Measurements from ENCODE around the gene SLC22A7. TPM values are rescaled to one million over a fixed set of nuclear protein-coding genes. Genes with fewer than 3 reads are reported as not detected.

Gene SLC22A7
- polyA plus RNA-seq, 4 donors: 0.30 to 2.0 (median 0.99) TPM

DNA sequence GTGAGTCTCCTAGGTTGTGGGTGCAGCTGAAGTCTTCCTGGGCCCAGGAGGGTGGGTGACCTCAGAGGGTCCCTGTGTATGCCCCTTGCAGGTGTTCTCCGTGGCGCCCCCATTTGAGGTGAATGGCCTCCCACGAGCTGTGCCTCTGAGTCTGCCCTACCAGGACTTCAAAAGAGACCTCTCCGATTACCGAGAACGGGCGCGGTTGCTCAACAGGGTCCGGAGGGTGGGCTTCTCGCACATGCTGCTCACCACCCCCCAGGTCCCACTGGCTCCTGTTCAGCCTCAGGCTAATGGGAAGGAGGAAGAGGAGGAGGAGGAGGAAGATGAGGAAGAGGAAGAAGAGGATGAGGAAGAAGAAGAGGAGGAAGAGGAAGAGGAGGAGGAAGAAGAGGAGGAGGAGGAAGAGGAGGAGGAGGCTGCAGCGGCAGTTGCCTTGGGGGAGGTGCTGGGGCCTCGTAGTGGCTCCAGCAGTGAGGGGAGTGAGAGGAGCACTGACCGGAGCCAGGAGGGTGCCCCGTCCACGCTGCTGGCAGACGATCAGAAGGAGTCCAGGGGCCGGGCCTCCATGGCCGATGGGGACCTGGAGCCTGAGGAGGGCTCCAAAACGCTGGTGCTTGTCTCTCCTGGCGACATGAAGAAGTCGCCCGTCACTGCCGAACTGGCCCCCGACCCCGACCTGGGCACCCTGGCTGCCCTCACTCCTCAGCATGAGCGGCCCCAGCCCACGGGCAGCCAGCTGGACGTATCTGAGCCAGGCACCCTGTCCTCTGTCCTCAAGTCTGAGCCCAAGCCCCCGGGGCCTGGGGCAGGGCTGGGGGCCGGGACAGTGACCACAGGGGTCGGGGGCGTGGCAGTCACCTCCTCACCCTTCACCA is 15.2 kb upstream of the SLC22A7 start:
- no peak for DNase-seq (ENCODE audit: low read depth in 4 of 4, low spot score in 2 of 4)

DNA sequence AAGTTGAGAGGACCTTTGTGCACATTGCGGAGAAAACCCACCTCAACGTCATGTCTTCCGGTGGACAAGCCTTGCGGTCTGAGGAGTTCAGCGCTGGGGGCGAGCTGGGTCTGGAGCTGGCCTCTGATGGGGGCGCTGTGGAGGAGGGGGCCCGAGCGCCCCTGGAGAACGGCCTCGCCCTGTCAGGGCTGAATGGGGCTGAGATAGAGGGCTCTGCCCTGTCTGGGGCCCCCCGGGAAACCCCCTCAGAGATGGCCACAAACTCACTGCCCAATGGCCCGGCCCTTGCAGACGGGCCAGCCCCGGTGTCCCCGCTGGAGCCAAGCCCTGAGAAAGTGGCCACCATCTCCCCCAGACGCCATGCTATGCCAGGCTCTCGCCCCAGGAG is 14.6 kb upstream of the SLC22A7 start:
- no peak for DNase-seq (ENCODE audit: low read depth in 4 of 4, low spot score in 2 of 4)

DNA sequence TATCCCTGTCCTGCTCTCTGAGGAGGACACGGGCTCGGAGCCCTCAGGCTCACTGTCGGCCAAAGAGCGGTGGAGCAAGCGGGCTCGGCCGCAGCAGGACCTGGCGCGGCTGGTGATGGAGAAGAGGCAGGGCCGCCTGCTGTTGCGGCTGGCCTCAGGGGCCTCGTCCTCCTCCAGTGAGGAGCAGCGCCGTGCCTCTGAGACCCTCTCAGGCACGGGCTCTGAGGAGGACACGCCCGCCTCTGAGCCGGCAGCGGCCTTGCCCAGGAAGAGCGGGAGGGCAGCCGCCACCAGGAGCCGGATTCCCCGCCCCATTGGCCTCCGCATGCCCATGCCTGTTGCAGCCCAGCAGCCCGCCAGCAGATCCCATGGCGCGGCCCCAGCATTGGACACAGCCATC is 14.2 kb upstream of the SLC22A7 start:
- no peak for DNase-seq (ENCODE audit: low read depth in 4 of 4, low spot score in 2 of 4)

DNA sequence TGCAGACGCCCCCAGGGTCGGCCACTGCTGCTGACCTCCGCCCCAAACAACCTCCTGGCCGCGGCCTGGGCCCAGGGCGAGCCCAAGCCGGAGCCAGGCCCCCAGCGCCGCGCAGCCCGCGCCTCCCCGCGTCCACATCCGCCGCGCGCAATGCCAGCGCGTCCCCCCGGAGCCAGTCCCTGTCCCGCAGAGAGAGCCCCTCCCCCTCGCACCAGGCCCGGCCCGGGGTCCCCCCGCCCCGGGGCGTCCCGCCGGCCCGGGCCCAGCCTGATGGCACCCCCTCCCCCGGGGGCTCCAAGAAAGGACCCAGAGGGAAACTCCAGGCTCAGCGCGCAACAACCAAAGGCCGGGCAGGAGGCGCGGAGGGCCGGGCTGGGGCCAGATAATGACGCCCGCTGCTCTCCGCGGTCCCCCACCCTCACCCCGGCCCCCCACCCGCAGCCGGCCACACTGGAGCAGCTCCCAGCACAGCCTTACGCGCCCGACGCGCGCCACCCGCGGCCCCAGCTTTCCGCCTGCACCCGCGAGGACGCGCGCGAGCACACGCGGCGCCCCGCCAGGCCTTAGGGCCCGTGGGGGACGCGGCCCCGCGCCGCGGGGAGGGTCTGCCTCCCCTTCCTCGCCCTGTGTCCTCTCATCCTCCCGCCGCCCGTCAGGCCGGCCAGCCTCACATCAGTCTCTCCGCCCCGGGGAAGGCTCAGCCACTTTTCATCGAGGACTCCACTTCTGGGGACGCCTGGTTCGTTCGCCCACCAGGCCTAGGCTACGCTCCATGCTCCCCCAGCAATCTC is 12.9 kb upstream of the SLC22A7 start:
- DNase-seq (ENCODE audit: low read depth in 4 of 4, low spot score in 2 of 4): no peak

GRCh38 chr6:43285832-43286231 is 12.2 kb upstream of the SLC22A7 start:
- DNase-seq (ENCODE audit: low read depth in 4 of 4, low spot score in 2 of 4): no peak

GRCh38 chr6:43286456-43286979 is 11.5 kb upstream of the SLC22A7 start:
- DNase-seq (ENCODE audit: low read depth in 4 of 4, low spot score in 2 of 4): no peak

DNA sequence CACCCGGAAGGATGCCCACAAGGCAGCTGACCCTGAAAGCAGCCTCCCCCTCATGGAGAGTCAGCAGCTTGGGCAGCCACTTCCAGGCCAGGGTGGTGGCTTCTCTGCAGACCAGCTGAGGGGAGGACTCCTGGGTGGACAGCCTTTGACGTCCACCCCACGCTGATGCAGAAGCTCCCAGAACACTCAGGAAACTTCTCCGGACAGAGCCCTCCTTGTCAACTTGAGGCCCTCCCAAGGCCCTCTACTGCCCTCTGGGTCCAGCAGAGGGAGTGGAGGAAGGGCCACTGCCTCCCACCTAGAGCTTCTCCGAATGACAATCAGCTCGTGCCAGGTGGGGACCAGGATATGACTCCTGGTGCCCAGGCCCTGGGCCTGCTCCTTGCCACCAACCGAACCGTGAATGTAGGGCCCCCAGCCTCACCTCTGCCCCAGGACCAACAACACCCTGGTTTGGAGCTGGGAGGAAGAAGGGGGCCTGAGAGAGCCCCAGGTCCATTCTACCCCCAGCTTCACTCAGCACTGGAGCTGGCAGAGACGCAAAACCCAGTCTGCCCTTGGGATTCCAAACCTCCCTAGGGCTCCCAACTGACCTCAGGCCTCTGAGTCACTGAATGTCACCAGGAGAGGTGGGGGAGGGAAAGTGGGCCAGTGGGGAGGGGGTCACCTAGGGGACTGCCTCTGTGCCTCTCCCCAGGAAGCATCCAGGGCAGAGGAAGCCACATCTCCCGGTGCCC is 10.9 kb upstream of the SLC22A7 start:
- no peak for DNase-seq (ENCODE audit: low read depth in 4 of 4, low spot score in 2 of 4)

- no peak for DNase-seq (ENCODE audit: low read depth in 4 of 4, low spot score in 2 of 4)
Measured at GRCh38 chr6:43287717-43288679, 10.1 kb upstream of the SLC22A7 start.

DNA sequence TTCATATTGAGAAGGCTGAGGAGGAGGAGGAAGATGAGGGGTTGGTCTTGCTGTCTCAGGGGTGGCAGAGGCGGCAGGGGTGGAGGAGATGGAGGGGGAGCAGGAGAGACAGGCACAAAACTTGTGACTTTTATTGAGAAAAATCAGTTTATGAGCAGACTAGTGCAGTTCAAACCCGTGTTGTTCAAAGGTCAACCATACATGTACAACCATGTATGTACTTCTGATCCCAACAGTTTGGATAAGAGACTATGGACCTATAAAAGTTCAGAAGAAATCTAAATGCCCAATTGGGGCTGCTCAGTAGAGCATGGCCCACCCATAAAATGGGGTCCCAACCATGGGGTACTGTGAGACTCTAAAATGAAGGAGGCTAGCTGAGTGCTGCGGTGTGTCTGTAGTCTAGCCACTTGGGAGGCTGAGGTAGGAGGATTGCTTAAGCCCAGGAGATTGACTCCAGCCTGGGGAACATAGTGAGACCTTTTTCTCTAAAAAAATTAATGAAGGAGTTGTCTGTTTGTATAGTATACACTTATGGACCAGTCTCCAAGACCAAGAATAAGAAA is 7.6 kb upstream of the SLC22A7 start:
- DNase-seq (ENCODE audit: low read depth in 4 of 4, low spot score in 2 of 4): no peak

DNA sequence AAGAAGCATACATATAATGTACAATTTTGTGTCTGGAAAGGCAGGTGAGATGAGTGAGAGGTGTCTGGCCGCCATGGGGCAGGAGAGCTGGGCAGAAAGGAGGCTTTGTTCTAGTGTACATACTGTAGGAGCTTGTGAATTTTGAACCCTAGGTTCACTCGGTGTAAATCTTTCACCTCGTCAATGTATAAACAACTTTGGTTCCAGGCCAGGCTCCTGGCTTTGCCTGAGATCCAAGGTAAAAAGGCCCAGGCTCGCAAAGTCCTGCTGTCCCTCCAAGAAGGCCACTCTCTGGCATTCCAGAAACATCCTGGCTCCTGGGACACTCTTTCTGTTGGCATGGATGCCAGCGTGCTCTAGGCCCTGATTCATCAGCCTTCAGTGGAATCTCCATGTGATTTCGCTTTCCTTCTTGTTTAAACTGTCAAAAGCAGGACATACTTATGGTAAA is 7.1 kb upstream of the SLC22A7 start:
- DNase-seq (ENCODE audit: low read depth in 4 of 4, low spot score in 2 of 4): no peak

- no peak for DNase-seq (ENCODE audit: low read depth in 4 of 4, low spot score in 2 of 4)
Measured at GRCh38 chr6:43291708-43292107, 6.4 kb upstream of the SLC22A7 start.

DNA sequence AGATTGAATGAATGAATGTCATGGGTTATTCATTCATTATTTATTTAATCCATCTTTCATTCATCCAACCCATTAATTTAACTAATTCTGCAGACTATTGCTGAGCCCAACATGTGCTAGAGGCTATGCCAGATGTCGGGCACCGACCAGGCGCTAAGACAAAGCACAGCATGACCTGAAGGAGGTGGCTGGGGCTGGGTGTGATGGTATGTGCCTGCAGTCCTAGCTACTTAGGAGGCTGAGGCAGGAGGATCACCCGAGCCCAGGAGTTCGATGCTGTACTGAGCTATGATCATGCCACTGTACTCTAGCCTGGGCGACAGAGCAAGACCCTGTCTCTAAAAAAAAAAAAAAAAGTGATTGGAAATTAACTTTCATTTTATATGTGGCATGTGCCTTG is 5.7 kb upstream of the SLC22A7 start:
- DNase-seq (ENCODE audit: low read depth in 4 of 4, low spot score in 2 of 4): no peak

- DNase-seq (ENCODE audit: low read depth in 4 of 4, low spot score in 2 of 4): no peak
Measured at GRCh38 chr6:43292763-43293318, 5.2 kb upstream of the SLC22A7 start.

DNA sequence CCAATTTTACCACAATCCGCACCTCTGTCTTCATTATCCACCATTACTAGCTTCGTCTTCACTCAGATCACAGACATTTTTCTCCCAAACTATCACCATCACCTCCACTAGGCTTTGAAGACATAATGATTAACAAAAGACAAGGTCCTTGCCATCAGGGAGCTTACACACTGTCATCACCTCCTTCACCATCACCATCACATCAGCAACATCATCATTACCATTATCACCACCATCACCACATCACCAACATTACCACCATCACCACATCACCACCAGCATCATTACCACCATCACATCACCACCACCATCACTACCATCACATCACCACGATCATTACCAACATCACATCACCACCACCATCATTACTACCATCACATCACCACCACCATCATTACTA is 4.4 kb upstream of the SLC22A7 start:
- no peak for DNase-seq (ENCODE audit: low read depth in 4 of 4, low spot score in 2 of 4)

DNA sequence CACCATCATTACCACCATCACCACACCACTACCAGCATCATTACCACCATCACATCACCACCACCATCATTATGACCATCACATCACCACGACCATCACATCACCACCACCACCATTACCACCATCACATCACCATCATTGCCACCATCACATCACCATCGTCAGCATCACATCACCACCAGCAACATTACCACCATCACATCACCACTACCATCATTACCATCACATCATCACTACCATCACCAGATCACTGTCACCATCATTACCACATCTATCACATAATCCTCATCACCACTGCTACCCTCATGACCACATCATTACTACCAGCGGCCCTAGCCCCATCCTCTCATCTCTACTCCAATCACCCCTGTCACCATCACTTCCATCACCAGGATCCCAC is 3.5 kb upstream of the SLC22A7 start:
- DNase-seq (ENCODE audit: low read depth in 4 of 4, low spot score in 2 of 4): no peak

- no peak for DNase-seq (ENCODE audit: low read depth in 4 of 4, low spot score in 2 of 4)
Measured at GRCh38 chr6:43295456-43295855, 2.6 kb upstream of the SLC22A7 start.

DNA sequence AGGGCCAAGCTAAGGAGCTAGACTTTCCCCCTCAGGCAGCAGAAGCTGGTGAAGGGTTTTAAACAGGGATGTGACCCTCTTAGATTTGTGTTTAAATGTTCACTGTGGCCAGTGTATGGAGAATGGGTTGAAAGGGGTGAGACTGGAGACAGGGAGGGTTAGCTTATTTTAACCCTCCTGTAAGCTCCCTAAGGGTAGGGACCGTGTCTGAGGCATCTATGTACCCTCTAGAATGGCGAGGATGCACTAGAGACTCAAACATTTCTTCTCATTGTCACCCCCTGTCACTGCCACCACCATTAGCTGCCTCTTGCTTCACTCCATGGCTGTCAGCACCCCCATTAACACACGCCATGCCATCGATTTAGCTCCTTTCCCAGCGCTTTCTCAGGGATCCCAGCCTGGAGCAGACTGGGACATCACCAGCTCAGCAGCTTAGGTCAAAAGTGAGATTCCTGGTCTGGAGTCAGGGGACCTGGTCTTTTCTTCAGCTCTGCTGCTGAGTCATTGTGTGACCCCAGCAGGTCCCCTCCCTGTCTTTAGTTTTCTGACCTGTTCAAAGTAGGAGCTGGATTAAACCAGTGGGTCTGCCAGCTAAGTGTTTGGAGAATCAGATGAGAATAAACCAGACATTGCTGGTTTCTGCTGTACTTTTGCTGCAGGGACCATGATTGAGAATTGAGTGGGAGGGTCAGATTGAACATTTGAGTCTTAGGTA is 1.1 kb upstream of the SLC22A7 start:
- no peak for DNase-seq (ENCODE audit: low read depth in 4 of 4, low spot score in 2 of 4)

- DNase-seq (ENCODE audit: low read depth in 4 of 4, low spot score in 2 of 4): no peak
Measured at GRCh38 chr6:43298565-43299337, 691 bp downstream of the SLC22A7 start.
